ENCODE measurements around the gene RGS6. TPM values are rescaled to one million over a fixed set of nuclear protein-coding genes. Genes with fewer than 3 reads are reported as not detected.

The RGS6 gene
- total RNA-seq, 1 donor from 2014 or later = 1.6 TPM

- TF ChIP-seq, protein P1, sequence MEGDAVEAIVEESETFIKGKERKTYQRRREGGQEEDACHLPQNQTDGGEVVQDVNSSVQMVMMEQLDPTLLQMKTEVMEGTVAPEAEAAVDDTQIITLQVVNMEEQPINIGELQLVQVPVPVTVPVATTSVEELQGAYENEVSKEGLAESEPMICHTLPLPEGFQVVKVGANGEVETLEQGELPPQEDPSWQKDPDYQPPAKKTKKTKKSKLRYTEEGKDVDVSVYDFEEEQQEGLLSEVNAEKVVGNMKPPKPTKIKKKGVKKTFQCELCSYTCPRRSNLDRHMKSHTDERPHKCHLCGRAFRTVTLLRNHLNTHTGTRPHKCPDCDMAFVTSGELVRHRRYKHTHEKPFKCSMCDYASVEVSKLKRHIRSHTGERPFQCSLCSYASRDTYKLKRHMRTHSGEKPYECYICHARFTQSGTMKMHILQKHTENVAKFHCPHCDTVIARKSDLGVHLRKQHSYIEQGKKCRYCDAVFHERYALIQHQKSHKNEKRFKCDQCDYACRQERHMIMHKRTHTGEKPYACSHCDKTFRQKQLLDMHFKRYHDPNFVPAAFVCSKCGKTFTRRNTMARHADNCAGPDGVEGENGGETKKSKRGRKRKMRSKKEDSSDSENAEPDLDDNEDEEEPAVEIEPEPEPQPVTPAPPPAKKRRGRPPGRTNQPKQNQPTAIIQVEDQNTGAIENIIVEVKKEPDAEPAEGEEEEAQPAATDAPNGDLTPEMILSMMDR (conservative IDR thresholded peaks at IDR 0.05) = no peak
- no peak overlapping the region for H3K4me3 Mint-ChIP-seq
- no peaks in the 10 kb centered on the region for H3K9me3 Mint-ChIP-seq
- DNase-seq (ENCODE audit: extremely low spot score, unreplicated experiment) = no peak
- peaks cover 36% of the 10 kb centered on the region for H3K27me3 Mint-ChIP-seq
- H3K36me3 Mint-ChIP-seq = no peaks in the 10 kb centered on the region
- no peak overlapping the region for H3K27ac Mint-ChIP-seq
- no peaks in the 10 kb centered on the region for H3K4me1 Mint-ChIP-seq (ENCODE audit: unreplicated experiment)
Measured at GRCh38 chr14:72574715-72575114, 642.5 kb downstream of the RGS6 start.

DNA sequence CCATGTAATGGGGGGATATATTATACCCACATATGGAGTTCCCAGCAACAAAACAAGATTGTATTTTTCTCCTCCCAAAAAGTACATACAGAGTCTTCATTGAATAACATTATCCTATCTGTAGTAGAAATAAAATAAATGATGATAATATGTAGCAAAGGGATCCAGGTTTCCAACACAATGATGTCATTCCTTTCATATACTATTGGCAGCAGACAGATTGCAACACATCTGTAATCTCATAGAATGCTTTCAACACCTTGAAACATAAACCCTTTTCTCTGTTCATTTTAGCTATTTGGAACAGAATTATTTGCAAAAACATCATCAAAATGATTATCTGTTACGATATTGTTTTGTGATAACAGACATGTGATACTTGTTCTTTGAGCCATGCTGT is 644.0 kb downstream of the RGS6 start:
- Mint-ChIP-seq H3K36me3 (no peaks in the 10 kb centered on the region), H3K4me1 (ENCODE audit: unreplicated experiment) (no peaks in the 10 kb centered on the region), H3K9me3 (no peaks in the 10 kb centered on the region), H3K27me3 (peaks cover 37% of the 10 kb centered on the region), H3K4me3 (no peak overlapping the region), H3K27ac (no peak overlapping the region)
- TF ChIP-seq, protein P1 (conservative IDR thresholded peaks at IDR 0.05) = no peak
- no peak for DNase-seq (ENCODE audit: extremely low spot score, unreplicated experiment)

DNA sequence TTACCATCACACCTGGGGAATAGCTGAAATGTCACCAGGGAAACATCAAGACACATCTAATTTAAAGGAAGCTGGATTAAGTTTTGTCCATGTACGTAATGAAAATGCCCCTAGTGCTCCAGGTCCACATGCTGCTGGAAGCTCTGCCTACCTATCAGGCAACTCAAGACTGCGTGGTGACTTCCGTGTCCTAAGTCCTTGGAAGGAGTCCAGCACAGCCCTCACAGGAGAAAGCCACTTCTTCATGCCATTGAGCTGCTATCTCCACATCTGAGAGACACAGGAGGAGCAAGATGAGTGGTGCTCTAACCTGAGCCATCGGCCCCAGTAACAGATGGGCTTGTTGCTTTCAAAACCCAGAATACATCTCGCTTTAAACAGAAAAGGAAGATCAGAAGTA is 645.3 kb downstream of the RGS6 start:
- DNase-seq (ENCODE audit: extremely low spot score, unreplicated experiment) = no peak
- TF ChIP-seq, protein P1 (conservative IDR thresholded peaks at IDR 0.05) = no peak

GRCh38 chr14:72578514-72578913 is 646.3 kb downstream of the RGS6 start:
- Mint-ChIP-seq H3K27ac (no peak overlapping the region), H3K4me1 (ENCODE audit: unreplicated experiment) (no peaks in the 10 kb centered on the region), H3K4me3 (no peak overlapping the region), H3K27me3 (peaks cover 34% of the 10 kb centered on the region), H3K9me3 (no peaks in the 10 kb centered on the region), H3K36me3 (no peaks in the 10 kb centered on the region)
- no peak for DNase-seq (ENCODE audit: extremely low spot score, unreplicated experiment)
- TF ChIP-seq, protein P1 (conservative IDR thresholded peaks at IDR 0.05) = no peak

More for the DNA sequence above, 645.3 kb downstream of the RGS6 start:
- Mint-ChIP-seq H3K4me1 (ENCODE audit: unreplicated experiment) (no peaks in the 10 kb centered on the region), H3K36me3 (no peaks in the 10 kb centered on the region), H3K9me3 (no peaks in the 10 kb centered on the region), H3K27ac (no peak overlapping the region), H3K27me3 (peaks cover 37% of the 10 kb centered on the region), H3K4me3 (no peak overlapping the region)

DNA sequence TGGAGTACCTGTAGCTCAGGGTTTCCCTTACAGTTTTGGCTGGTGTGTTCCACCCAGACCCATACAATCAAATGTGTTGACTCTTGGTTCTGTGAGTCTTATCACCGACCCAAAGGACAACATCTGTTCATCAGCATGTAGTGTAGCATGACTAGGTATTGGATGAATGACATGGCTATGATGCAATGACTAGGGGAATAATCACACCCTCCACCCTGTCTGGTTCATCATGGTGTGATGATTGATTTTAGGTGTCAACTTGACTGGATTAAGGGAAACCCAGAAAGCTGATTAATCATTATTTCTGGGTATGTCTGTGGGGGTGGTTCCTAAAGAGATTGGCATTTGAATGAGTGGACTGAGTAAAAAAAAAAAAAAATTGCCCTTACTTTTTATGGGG is 650.4 kb downstream of the RGS6 start:
- H3K36me3 Mint-ChIP-seq = no peaks in the 10 kb centered on the region
- no peak overlapping the region for H3K27ac Mint-ChIP-seq
- TF ChIP-seq, protein P1 (conservative IDR thresholded peaks at IDR 0.05) = no peak
- peaks cover 28% of the 10 kb centered on the region for H3K27me3 Mint-ChIP-seq
- no peak overlapping the region for H3K4me3 Mint-ChIP-seq
- DNase-seq (ENCODE audit: extremely low spot score, unreplicated experiment) = no peak
- no peaks in the 10 kb centered on the region for H3K4me1 Mint-ChIP-seq (ENCODE audit: unreplicated experiment)
- peaks cover 7% of the 10 kb centered on the region for H3K9me3 Mint-ChIP-seq
